RWPE1 (cell line): ENCODE measurements around the gene AFG1L.

Experiments used
- CTCF ChIA-PET: fragments of 350-600 bp; sonication (Branson Sonifier 250); formaldehyde crosslinking; extraction: SDS; loops from one replicate; lab custom pipeline; 2021; lab: Yijun Ruan, JAX
- POLR2A ChIA-PET: fragments of 400-600 bp; formaldehyde crosslinking; extraction: SDS; loops from one replicate; lab custom pipeline; 2020; ENCODE audit warnings: antibody characterized with exemption; ENCODE audit not compliant: low non-redundant PET; lab: Yijun Ruan, JAX
- DNase-seq: peaks from one replicate; pipeline ENCODE4 v3.0.0; 2012; ENCODE audit warnings: low spot score
- H3K27ac ChIP-seq: fragments of 450-650 bp; 2 replicates; pipeline ENCODE4 v1.5.1; 2017
- CTCF ChIP-seq: fragments of 450-650 bp; conservative IDR thresholded peaks from 2 replicates; pipeline ENCODE4 v1.5.1; 2017; ENCODE audit warnings: low read depth, mild to moderate bottlenecking

The AFG1L gene

GRCh38 chr6:108452711-108453195 is 157.9 kb downstream of the AFG1L start:
- H3K27ac ChIP-seq: no peak overlapping the region
- TF ChIP-seq CTCF: no peak
- ChIA-PET POLR2A (no interaction called here), CTCF (no interaction called here)
- no peak for DNase-seq

- ChIA-PET POLR2A (no interaction called here), CTCF (interaction anchor here (0.9 kb wide), 1 partner anchor 38 kb away, joined by 5 read pairs; no protein-coding TSS in a partner anchor)
- no peak overlapping the region for H3K27ac ChIP-seq
- no peak for TF ChIP-seq CTCF
- no peak for DNase-seq
These were observed 158.8 kb downstream of the AFG1L start for GRCh38 chr6:108453601-108454185.

- CTCF ChIA-PET: interaction anchor here (0.9 kb wide), 1 partner anchor 38 kb away, joined by 5 read pairs; no protein-coding TSS in a partner anchor
- POLR2A ChIA-PET: no interaction called here
- no peak for DNase-seq
- TF ChIP-seq CTCF: no peak
- no peak overlapping the region for H3K27ac ChIP-seq
These were observed 159.5 kb downstream of the AFG1L start for GRCh38 chr6:108454356-108454755.

GRCh38 chr6:108455688-108456087 is 160.8 kb downstream of the AFG1L start:
- DNase-seq: no peak
- TF ChIP-seq CTCF: no peak
- H3K27ac ChIP-seq: no peak overlapping the region
- POLR2A ChIA-PET: no interaction called here
- CTCF ChIA-PET: no interaction called here

GRCh38 chr6:108463784-108464183 is 168.9 kb downstream of the AFG1L start:
- CTCF ChIA-PET: interaction anchor here (0.6 kb wide), 1 partner anchor 675 kb away, joined by 4 read pairs; no protein-coding TSS in a partner anchor
- POLR2A ChIA-PET: no interaction called here

More at GRCh38 chr6:108463784-108464183, 168.9 kb downstream of the AFG1L start:
- no peak for TF ChIP-seq CTCF
- no peak overlapping the region for H3K27ac ChIP-seq
- DNase-seq: no peak
